NCI-H446 (cell line): Measurements from ENCODE around the gene PROC.

Source experiments
- DNase-seq, 2 experiments: peaks; one replicate each; lab custom pipeline; 2025; lab: John Stamatoyannopoulos, UW

Gene PROC

DNA sequence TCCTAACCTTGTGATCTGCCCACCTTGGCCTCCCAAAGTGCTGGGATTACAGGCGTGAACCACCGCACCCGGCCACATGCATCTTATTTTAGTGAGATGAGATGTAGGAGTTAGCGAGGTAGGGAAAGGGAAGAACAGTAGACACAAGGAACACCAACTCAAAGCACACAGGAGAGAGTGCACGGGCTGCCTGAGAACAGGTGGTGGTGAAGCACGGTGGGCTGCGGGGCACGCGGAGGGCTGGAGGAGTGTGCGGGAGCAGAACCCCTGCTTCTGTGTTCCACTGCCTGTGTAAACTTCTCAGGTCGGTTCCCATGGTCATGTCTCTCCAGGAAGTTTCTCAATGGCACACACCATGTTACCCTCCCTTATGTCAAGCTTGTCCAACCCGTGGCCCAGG lies 38.7 kb downstream of the PROC start:
- DNase-seq, result no peak

GRCh38 chr2:127462461-127462860 lies 44.2 kb downstream of the PROC start:
- DNase-seq, result no peak

GRCh38 chr2:127463155-127463991 lies 45.1 kb downstream of the PROC start:
- DNase-seq, result no peak

DNA sequence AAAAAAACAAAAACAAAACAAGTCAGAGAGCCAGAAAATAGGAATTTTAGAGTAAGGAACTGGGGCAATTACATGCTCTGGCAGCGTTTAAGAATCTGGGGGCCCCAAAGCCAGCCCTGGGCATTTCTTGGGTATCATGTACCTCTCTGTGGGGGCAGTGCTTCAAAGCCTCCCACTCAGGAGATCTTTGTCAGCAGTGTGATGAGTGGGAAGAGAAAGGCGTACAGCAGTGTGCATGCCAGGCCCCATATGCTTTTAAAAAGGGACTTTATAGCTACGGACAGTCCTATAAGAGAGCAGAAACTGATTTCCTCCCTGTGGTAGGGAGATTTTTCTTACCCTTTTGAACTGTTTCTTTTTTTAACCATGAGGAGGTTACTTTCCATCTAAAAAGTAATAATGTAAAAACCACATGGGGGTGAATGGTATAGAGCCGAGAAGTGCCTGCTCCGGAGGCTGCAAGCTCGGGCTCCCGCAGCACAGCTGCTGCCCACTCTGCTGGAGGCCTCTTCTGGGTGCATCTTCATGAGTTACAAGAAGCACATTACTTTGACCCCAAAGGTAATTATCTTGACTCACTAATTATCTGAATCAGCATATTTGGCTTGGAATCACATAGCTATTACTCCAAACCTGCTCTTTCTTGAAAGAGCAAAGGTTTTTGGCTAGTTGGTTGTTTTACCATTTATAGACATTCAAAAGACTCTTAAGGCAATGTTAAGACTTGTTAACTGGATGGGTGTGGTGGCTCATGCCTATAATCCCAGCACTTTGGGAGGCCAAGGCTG lies 46.4 kb downstream of the PROC start:
- no peak for DNase-seq

DNA sequence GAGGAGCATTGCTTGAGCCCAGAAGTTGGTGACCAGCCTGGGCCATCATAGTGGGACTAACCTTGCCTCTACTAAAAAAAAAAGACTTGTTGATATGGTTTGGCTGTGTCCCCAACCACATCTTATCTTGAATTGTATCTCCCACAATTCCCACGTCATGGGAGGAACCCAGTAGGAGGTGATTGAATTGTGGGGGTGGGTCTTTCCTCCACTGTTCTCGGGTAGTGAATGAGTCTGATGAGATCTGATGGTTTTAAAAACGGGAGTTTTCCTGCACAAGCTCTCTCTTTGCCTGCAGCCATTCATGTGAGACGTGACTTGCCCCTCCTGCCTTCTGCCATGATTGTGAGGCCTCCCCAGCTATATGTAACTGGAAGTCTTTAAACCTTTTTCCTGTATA lies 47.0 kb downstream of the PROC start:
- DNase-seq, result no peak

GRCh38 chr2:127469051-127469450 lies 50.8 kb downstream of the PROC start:
- no peak for DNase-seq

GRCh38 chr2:127469974-127470373 lies 51.7 kb downstream of the PROC start:
- no peak for DNase-seq

DNA sequence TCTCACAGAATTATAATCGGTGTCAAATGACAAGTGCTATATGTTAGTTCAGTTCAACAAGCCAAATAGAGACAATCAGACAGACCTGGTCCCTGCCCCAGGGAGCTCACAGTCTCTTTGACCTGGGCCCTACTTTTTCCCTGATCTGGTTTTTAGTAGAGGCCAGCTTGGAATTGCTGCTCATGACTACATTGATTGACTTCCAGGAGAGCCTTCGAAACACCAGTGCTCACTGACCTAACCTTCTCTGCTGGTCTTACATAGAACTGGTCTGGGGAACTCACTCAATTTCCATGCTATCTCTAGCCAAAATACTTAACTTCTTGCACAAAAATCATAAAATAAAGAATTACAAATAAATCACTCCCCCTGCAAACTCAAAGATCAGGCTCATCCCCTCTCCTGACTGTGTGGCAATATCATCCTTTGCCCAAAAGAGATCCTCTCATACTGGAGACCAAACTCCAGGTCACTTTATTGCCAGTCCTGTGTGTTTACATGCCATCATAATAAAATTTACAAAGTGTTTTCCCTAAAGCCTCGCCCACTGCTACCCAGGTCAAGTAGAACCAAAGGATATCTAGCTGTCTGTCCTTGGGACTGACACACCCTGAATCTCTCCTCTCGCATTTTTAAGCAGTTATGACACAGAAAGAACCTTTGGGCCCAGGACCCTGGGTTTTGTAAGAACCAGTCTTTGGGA lies 53.2 kb downstream of the PROC start:
- no peak for DNase-seq

DNA sequence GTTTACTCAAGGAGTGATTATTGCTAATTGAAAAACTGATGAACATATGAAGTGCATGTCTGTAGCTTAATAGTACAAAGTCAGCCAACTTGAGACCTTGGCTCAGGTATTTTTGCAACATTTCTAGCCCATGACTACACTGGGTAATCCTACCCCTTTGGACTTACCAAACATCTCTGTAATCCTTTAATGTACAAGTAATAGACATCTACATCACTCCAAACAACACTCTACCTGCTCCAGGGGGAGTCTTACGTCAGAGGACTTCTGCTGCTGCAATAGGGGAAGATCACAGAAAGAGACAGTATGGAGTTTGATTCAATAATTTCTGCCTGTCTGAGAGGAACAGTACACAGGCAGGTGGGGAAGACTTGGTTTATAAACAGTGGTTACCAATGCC lies 54.0 kb downstream of the PROC start:
- no peak for DNase-seq

DNA sequence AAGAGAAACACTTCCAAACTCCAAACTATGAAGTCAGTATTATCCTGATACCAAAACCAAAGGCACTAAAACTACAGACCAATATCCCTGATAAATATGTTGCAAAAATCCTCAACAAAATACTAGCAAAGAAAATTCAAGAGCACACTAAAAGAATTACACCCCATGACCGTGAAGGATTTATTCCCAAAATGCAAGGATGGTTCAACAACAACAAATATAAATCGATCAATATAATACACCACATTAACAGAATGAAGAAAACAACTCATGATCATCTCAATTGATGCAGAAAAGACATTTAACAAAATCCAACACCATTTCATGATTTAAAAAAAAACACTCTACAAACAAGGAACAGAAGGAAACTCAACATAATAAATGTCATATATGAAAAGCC lies 57.6 kb downstream of the PROC start:
- no peak for DNase-seq
